Endothelial cell of umbilical vein (primary cell): ENCODE results near the gene TSPAN18. TPM values are rescaled to one million over a fixed set of nuclear protein-coding genes. Genes with fewer than 3 reads are reported as not detected.

ENCODE experiments used
- BruUV-seq: library from RNA; stranded (reverse); fragments of 400-500 nt; replicated peaks from 2 replicates; lab custom pipeline; 2021; lab: Mats Ljungman, UMichigan
- CTCF ChIA-PET: fragments of 300-600, 350-600 bp; sonication (Branson Sonifier 250); formaldehyde crosslinking; loops from one replicate; lab custom pipeline; 2021; ENCODE audit warnings: antibody characterized with exemption, inconsistent platforms; lab: Charles Lee
- POLR2A ChIA-PET: fragments of 300-600, 350-600 bp; sonication (Branson Sonifier 250); formaldehyde crosslinking; loops from one replicate; lab custom pipeline; 2021; ENCODE audit warnings: antibody characterized with exemption, inconsistent platforms; lab: Charles Lee
- DNase-seq: peaks from one replicate; pipeline ENCODE4 v3.0.0-alpha.2; 2011; ENCODE audit warnings: low read depth, low spot score
- FAIRE-seq: peaks from 2 replicates; lab custom pipeline; 2011; peaks lifted over from hg19 to GRCh38; lab: Jason Lieb, UNC
- H2AFZ ChIP-seq: 2 replicates; pipeline ENCODE4 v1.6.0; 2012; ENCODE audit warnings: low read depth, low read length, control low read depth, inconsistent platforms
- H3K27ac ChIP-seq: 2 replicates; pipeline ENCODE4 v1.5.1; 2011; ENCODE audit warnings: low read depth, mild to moderate bottlenecking, control low read depth, low read length, moderate library complexity; ENCODE audit not compliant: insufficient read depth
- H3K27me3 ChIP-seq, 2 experiments: 2 replicates each; pipeline versions ENCODE4 v1.6.0 to v1.6.1; 2011; ENCODE audit warnings: low read length in 2 of 2, mixed read lengths in 1 of 2; ENCODE audit not compliant: control insufficient read depth in 2 of 2, insufficient read depth in 2 of 2
- H3K36me3 ChIP-seq, 2 experiments: 2 replicates in 1 of 2; 3 replicates in 1 of 2; pipeline ENCODE4 v1.5.1; 2011; ENCODE audit warnings: low read length in 2 of 2, mild to moderate bottlenecking in 1 of 2, moderate library complexity in 1 of 2; ENCODE audit not compliant: control insufficient read depth in 2 of 2, insufficient read depth in 2 of 2; ENCODE audit errors: extremely low read depth in 1 of 2
- H3K4me1 ChIP-seq: 3 replicates; pipeline ENCODE4 v1.5.1; 2011; ENCODE audit warnings: mild to moderate bottlenecking, low read length; ENCODE audit not compliant: control insufficient read depth, insufficient read depth; ENCODE audit errors: extremely low read depth
- H3K4me2 ChIP-seq: 2 replicates; pipeline ENCODE4 v1.6.1; 2011; ENCODE audit warnings: low read length, control low read depth, mixed read lengths; ENCODE audit not compliant: insufficient read depth
- H3K4me3 ChIP-seq, 3 experiments: fragments of 200-600 bp in 1 of 3; sonication (generic), shearing (Covaris generic) in 1 of 3; replicated peaks in 1 of 3; 2 replicates each; pipeline ENCODE4 v1.5.1; 2011 to 2016; ENCODE audit warnings: control low read depth in 3 of 3, low read length in 3 of 3, mild to moderate bottlenecking in 2 of 3, inconsistent platforms in 1 of 3, low read depth in 1 of 3, moderate library complexity in 1 of 3; ENCODE audit not compliant: insufficient read depth in 1 of 3
- H3K79me2 ChIP-seq: 2 replicates; pipeline ENCODE4 v1.6.0; 2012; ENCODE audit warnings: low read length, inconsistent platforms; ENCODE audit not compliant: control insufficient read depth, insufficient read depth
- H3K9ac ChIP-seq: replicated peaks from 2 replicates; pipeline ENCODE3; 2011; ENCODE audit warnings: low read length, control low read depth; ENCODE audit not compliant: insufficient read depth; ENCODE audit errors: extremely low read depth
- H3K9me1 ChIP-seq: replicated peaks from 3 replicates; pipeline ENCODE4 v1.6.0; 2011; ENCODE audit warnings: mild to moderate bottlenecking, low read length; ENCODE audit not compliant: control insufficient read depth, insufficient read depth; ENCODE audit errors: extremely low read depth
- H3K9me3 ChIP-seq: replicated peaks from 2 replicates; pipeline ENCODE4 v1.5.1; 2012; ENCODE audit warnings: low read length, inconsistent platforms; ENCODE audit not compliant: control insufficient read depth, insufficient read depth
- H4K20me1 ChIP-seq: replicated peaks from 2 replicates; pipeline ENCODE3; 2011; ENCODE audit warnings: mild to moderate bottlenecking, low read length; ENCODE audit not compliant: control insufficient read depth, insufficient read depth; ENCODE audit errors: extremely low read depth
- EZH2 ChIP-seq: IDR thresholded peaks from 2 replicates; pipeline ENCODE4 v1.6.1; 2012; ENCODE audit warnings: borderline replicate concordance, low read depth, mild to moderate bottlenecking, moderate library complexity, low read length, inconsistent platforms; ENCODE audit not compliant: severe bottlenecking
- FOS ChIP-seq: IDR thresholded peaks from 2 replicates; pipeline ENCODE4 v1.6.1; 2011; ENCODE audit warnings: mild to moderate bottlenecking, low read length, moderate library complexity, borderline replicate concordance; ENCODE audit not compliant: insufficient read depth
- GATA2 ChIP-seq: IDR thresholded peaks from 2 replicates; pipeline ENCODE4 v1.7.0; 2011; ENCODE audit warnings: low read depth, mild to moderate bottlenecking, moderate library complexity, mixed read lengths, low read length; ENCODE audit not compliant: insufficient read length, insufficient read depth
- JUN ChIP-seq: IDR thresholded peaks from 2 replicates; pipeline ENCODE4 v1.6.1; 2011; ENCODE audit warnings: borderline replicate concordance, low read depth; ENCODE audit not compliant: insufficient read length, insufficient read depth
- MAX ChIP-seq: IDR thresholded peaks from 2 replicates; pipeline ENCODE4 v1.6.1; 2011; ENCODE audit not compliant: insufficient read depth, insufficient read length
- MYC ChIP-seq: IDR thresholded peaks from one replicate; pipeline ENCODE4 v1.6.1; 2011; ENCODE audit warnings: mild to moderate bottlenecking, low read depth, low read length
- POLR2A ChIP-seq: IDR thresholded peaks from 2 replicates; pipeline ENCODE4 v1.6.1; 2012; ENCODE audit warnings: low read depth, mild to moderate bottlenecking, control low read depth, low read length
- POLR2AphosphoS5 ChIP-seq: IDR thresholded peaks from 2 replicates; pipeline ENCODE4 v1.6.1; 2012; ENCODE audit warnings: low read depth, mild to moderate bottlenecking, control low read depth, low read length, moderate library complexity; ENCODE audit not compliant: insufficient read depth
- dilution Hi-C: fragments of 300-500 bp; cut with MboI; formaldehyde crosslinking; loops from one replicate; pipeline ENCODE4 v1.15.0; 2019; ENCODE audit warnings: low sequenced_read_pairs; ENCODE audit not compliant: extremely low pct_ligation_motif_present
- intact Hi-C: fragments of 100-400 bp; cut with micrococcal nuclease; formaldehyde crosslinking; loops from one replicate; pipeline ENCODE4 v1.10.0; 2022
- polyA plus RNA-seq, 4 experiments: library from polyadenylated mRNA; depleted of rRNA in 3 of 4; stranded (reverse) in 3 of 4; unstranded in 1 of 4; fragments of >200 nt; gene quantifications; 2 replicates each; pipeline versions ENCODE4 v1.2.1 to v1.2.3, GENCODE V29; 2011 to 2012; ENCODE audit warnings: missing spikeins in 1 of 4
- total RNA-seq: library from RNA; stranded (reverse); gene quantifications from 2 replicates; pipeline ENCODE4 v1.2.3, GENCODE V29; 2021
- TF ChIP-seq, protein P1 (sequence below), 2 donors: IDR thresholded peaks; 1 replicate in 1 of 2; 2 replicates in 1 of 2; pipeline ENCODE4 v1.5.1; 2011; ENCODE audit warnings: low read length in 2 of 2, mild to moderate bottlenecking in 2 of 2, moderate library complexity in 2 of 2, control low read depth in 1 of 2, inconsistent platforms in 1 of 2, low read depth in 1 of 2; ENCODE audit not compliant: insufficient read depth in 1 of 2; ENCODE audit errors: extremely low read depth in 1 of 2

The TSPAN18 gene
- total and polyA plus RNA-seq, 2 donors (not counting 3 experiments of a cell fraction or from before 2014, with no cell fraction given) = 32.2 to 118 TPM

- no TSS peak for BruUV-seq
- intact Hi-C loops = loop anchor here (1.0 to 2.0 kb wide), 5 partner anchors 9 to 206 kb away; no protein-coding TSS in a partner anchor
- Histone ChIP-seq H3K9me3 (no peaks in the 10 kb centered on the region), H3K4me1 (peaks cover 21% of the 10 kb centered on the region), H3K27ac (peak overlapping the region; percentile 58), H3K36me3 (peaks cover 0 to 2% of the 10 kb centered on the region in 2 experiments), H3K79me2 (no peaks in the 10 kb centered on the region), H3K4me2 (peak overlapping the region; percentile 25), H3K27me3 (no peaks in the 10 kb centered on the region), H2AFZ (no peak overlapping the region), H4K20me1 (no peaks in the 10 kb centered on the region), H3K4me3 (no peak overlapping the region), H3K9me1 (no peaks in the 10 kb centered on the region), H3K9ac (no peak overlapping the region)
- ChIA-PET POLR2A (no interaction called here), CTCF (interaction anchor here (0.7 to 5.0 kb wide), 33 partner anchors 9 to 996 kb away, joined by 3 to 34 read pairs (median 5); no protein-coding TSS in a partner anchor)
- dilution Hi-C loops = no loop called here
- TF ChIP-seq, protein P1, sequence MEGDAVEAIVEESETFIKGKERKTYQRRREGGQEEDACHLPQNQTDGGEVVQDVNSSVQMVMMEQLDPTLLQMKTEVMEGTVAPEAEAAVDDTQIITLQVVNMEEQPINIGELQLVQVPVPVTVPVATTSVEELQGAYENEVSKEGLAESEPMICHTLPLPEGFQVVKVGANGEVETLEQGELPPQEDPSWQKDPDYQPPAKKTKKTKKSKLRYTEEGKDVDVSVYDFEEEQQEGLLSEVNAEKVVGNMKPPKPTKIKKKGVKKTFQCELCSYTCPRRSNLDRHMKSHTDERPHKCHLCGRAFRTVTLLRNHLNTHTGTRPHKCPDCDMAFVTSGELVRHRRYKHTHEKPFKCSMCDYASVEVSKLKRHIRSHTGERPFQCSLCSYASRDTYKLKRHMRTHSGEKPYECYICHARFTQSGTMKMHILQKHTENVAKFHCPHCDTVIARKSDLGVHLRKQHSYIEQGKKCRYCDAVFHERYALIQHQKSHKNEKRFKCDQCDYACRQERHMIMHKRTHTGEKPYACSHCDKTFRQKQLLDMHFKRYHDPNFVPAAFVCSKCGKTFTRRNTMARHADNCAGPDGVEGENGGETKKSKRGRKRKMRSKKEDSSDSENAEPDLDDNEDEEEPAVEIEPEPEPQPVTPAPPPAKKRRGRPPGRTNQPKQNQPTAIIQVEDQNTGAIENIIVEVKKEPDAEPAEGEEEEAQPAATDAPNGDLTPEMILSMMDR (IDR thresholded peaks at IDR 0.05; ENCODE audit: extremely low read depth in 1 of 2, insufficient read depth in 1 of 2, low read depth in 1 of 2, low read length in 2 of 2) = peak; percentile 75 to 86
- TF ChIP-seq GATA2 = no peak
- DNase-seq (peak; percentile 60), FAIRE-seq (no peak)
These were observed 48.7 kb downstream of the TSPAN18 start for GRCh38 chr11:44775366-44775984.

DNA sequence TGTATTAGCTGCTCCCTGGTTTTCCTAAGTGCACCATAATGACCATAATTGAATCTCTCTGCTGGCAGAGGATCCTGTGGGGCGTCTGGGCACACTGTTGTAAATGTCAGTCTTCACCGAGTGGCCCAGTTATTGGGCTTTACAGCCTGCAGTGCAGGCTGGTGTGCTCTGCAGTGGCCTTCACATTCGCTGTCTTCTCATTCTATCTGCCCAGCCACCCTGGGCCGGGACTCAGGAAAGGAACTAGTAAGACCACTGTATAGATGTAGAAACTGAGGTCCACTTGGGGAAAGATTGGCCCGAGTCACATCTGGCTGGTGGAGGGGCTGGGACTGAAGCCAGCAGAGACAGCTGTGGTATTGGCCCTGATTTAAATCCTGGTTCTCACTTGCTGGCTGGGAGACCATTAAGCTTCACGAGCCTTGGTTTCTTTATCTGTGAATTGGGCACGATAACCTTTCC, 49.3 kb downstream of the TSPAN18 start:
- Histone ChIP-seq H3K9me3 (no peaks in the 10 kb centered on the region), H3K27me3 (no peaks in the 10 kb centered on the region), H3K36me3 (peaks cover 0 to 2% of the 10 kb centered on the region in 2 experiments), H3K4me1 (peaks cover 21% of the 10 kb centered on the region), H4K20me1 (no peaks in the 10 kb centered on the region), H3K79me2 (no peaks in the 10 kb centered on the region), H3K9me1 (no peaks in the 10 kb centered on the region), H2AFZ (no peak overlapping the region), H3K4me3 (no peak overlapping the region), H3K27ac (no peak overlapping the region), H3K4me2 (no peak overlapping the region), H3K9ac (no peak overlapping the region)
- CTCF ChIA-PET = interaction anchor here (0.7 to 5.0 kb wide), 21 partner anchors 9 to 155 kb away, joined by 3 to 34 read pairs (median 6); no protein-coding TSS in a partner anchor
- intact Hi-C loops = loop anchor here (1.0 to 2.0 kb wide), 5 partner anchors 10 to 207 kb away; no protein-coding TSS in a partner anchor
- TF ChIP-seq MYC (no peak), POLR2AphosphoS5 (no peak), EZH2 (no peak), GATA2 (no peak), JUN (no peak), MAX (no peak), POLR2A (no peak), FOS (no peak)
- TF ChIP-seq, protein P1 (IDR thresholded peaks at IDR 0.05; ENCODE audit: extremely low read depth in 1 of 2, insufficient read depth in 1 of 2, low read depth in 1 of 2, low read length in 2 of 2) = no peak
- dilution Hi-C loops = no loop called here
- BruUV-seq = no TSS peak
- POLR2A ChIA-PET = no interaction called here
- no peak for FAIRE-seq
- DNase-seq = no peak
